Activated naive CD4-positive, alpha-beta T cell (primary cell): ENCODE results near the gene CDAN1.
"Not testable (repeated sequence)": the region's sequence is repeated elsewhere in the genome, so short reads cannot be mapped to it uniquely, and the experiment has no call there.

ENCODE experiments used
- DNase-seq, 4 experiments: peaks; one replicate each; lab custom pipeline; 2025; lab: John Stamatoyannopoulos, UW

CDAN1 gene, protein sequence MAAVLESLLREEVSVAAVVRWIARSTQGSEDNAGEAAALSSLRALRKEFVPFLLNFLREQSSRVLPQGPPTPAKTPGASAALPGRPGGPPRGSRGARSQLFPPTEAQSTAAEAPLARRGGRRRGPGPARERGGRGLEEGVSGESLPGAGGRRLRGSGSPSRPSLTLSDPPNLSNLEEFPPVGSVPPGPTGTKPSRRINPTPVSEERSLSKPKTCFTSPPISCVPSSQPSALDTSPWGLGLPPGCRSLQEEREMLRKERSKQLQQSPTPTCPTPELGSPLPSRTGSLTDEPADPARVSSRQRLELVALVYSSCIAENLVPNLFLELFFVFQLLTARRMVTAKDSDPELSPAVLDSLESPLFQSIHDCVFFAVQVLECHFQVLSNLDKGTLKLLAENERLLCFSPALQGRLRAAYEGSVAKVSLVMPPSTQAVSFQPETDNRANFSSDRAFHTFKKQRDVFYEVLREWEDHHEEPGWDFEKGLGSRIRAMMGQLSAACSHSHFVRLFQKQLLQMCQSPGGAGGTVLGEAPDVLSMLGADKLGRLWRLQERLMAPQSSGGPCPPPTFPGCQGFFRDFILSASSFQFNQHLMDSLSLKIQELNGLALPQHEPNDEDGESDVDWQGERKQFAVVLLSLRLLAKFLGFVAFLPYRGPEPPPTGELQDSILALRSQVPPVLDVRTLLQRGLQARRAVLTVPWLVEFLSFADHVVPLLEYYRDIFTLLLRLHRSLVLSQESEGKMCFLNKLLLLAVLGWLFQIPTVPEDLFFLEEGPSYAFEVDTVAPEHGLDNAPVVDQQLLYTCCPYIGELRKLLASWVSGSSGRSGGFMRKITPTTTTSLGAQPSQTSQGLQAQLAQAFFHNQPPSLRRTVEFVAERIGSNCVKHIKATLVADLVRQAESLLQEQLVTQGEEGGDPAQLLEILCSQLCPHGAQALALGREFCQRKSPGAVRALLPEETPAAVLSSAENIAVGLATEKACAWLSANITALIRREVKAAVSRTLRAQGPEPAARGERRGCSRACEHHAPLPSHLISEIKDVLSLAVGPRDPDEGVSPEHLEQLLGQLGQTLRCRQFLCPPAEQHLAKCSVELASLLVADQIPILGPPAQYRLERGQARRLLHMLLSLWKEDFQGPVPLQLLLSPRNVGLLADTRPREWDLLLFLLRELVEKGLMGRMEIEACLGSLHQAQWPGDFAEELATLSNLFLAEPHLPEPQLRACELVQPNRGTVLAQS

DNA sequence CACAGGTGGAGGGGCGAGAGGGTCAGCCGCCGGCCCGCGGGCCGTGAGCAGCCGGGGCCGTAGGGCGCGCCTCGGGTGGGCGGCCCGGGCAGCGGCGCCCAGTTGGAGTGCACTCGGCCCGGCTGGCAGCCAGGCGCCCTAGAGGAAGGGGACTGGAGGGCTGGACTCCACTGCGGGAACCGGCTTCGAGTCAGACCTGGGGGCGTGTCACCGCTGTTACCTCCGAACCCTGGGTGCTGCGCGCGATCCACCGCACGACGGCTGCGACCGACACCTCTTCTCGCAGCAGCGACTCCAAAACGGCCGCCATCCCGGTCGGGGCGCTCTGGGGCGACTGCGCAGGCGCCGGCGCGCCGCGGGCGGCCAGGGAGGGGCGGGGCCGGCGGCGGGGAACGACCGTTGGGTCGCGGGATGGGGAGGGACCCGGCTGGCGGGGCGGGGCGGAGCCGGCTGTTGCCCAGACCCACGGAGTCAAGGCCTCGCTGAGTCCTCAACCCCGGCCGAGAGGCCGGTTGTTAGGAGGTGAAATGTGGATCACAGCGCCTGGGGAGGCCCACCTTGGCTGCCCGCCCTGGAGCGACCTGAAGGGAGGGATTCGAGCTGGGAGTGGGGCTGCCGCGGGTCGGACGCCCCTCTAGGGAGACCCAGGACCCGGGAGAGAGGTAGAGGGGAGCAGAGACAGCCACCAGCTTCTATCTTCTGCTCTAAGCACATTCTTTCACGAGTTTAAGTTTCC is at the start of gene CDAN1:
Gene CDAN1, minus strand, starts transcription at position 336 of the 736 bp plus-strand sequence. Its CDS starts 26 bp downstream, at position 310.
- peak; percentile 81 to 94 (median 84) for DNase-seq

DNA sequence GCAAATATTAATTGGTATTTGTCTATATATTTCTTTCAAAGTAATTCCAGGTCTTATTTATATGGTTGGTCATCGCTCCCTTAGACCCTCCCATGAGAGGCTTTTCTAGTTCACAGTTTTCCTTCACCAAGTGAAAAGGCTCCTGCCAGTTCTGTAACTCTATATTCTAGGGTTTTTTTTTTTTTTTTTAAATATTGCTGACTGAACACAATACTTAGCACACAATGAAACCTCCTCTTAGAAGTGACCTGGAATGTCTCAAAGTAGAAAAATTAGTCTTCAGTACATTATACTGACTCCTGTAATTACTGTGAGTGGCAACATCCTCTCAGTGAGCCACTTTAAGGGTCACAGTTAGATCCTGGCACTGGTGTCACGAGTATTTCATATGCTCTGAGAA is 48.6 kb upstream of the CDAN1 start:
- DNase-seq, result no peak

DNA sequence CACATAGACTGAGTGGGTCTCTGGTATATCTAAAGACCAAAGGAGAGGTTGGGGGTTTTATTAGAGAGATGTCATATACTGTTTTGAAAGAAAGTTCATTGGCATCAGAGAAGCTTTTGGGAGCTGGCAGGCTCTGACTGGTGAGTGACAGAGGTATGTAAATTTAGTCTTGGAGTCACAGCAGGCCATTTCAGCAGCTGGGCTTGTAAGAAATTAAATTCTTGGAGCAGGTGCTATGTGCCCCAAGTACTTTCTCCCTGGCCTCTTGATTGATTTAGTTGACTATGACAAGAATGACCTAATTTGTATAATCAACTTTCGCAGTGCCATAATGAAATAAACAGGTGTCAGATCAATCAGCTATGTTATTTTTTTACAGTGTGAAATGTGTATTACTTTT is 47.8 kb upstream of the CDAN1 start:
- DNase-seq, result no peak

DNA sequence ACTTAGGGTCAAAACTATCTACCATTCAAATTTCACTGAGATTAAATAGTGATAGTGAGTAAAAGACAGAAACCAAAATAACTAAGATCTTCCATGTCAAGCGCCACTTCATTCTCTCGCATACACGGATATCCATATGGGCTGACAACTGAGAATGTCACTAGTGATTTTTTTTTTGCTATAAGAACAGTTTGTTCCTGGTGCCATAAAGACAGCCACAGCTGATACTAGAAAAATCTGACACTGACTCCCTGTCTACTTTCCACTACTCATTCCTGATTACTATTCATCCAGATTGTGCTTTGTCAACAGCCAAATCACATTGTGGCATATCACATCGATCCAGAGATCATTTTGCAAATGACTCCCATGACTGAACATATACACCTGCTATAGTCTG is 45.8 kb upstream of the CDAN1 start:
- DNase-seq, result no peak

DNA sequence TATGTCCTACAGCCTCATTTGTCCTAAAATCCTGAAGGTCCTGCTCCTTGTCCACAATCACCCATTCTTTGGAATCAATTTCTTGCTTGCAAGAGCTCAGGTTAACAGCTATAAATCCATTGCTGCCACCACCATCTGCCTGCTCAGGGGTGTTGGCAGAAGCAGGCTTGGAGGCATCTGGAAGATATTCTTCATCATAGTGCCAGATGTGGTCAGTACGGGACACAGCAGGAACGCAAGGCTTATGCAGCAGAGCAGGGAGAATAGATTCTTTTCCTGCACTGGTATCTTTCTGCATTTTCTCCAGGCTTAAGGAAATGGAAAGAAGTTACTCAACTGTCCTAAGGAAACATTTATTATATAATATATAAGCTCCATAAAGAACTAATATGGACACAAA is 38.5 kb upstream of the CDAN1 start:
- no peak for DNase-seq

DNA sequence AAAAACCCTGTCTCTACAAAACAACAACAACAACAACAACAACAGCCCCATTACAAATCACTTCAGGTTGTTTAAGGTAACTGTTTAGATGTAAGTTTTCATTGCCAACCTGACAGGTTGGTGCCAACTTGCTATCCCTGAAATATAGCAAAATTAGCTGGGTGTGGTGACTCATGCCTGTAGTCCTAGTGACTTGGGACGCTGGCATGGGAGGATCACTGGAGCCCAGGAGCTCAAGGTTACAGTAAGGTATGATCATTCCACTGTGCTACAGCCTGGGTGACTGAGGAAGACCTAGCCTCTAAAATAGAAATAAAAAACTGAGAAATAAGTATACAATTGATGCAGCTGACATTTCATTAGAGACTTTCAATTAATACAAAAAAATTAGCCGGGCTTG is 36.0 kb upstream of the CDAN1 start:
- no peak for DNase-seq

DNA sequence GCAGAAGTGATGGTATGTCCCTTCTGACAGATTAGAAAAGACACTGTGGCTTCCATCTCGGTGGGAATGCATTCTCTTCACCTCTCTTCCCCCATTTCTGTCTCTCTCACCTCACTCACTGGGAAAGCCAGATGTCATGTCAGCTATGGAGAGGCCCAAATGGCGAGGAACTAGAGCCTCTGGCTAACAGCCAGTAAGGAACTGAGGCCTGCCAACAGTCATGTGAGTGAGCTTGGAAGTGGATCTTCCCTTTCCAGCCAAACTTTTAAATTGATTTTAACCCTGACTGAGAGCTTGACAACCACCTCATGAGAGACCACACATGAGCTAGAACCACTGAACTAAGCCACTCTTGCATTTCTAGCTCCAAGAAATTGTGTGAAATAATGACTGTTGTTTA is 35.2 kb upstream of the CDAN1 start:
- no peak for DNase-seq

DNA sequence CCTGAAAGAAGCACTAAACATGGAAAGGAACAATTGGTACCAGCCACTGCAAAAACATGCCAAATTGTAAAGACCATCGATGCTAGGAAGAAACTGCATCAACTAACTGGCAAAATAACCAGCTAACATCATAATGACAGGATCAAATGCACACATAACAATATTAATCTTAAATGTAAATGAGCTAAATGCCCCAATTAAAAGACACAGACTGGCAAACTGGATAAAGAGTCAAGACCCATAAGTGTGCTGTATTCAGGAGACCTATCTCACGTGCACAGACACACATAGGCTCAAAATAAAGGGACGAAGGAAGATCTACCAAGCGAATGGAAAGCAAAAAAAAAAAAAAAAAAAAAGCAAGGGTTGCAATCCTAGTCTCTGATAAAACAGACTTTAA is 29.2 kb upstream of the CDAN1 start:
- not testable (repeated sequence) for DNase-seq

DNA sequence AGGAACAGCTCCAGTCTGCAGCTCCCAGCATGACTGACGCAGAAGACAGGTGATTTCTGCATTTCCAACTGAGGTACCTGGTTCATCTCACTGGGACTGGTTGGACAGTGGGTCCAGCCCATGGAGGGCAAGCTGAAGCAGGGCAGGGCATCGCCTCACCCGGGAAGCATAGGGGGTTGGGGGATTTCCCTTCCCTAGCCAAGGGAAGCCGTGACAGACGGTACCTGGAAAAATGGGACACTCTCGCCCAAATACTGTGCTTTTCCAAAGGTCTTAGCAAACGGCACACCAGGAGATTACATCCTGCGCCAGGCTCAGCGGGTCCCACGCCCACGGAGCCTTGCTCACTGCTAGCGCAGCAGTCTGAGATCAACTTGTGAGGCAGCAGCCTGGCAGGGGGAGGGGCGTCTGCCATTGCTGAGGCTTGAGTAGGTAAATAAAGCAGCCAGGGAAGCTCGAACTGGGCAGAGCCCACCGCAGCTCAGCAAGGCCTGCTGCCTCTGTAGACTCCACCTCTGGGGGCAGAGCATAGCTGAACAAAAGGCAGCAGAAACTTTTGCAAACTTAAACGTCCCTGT is 27.3 kb upstream of the CDAN1 start:
- not testable (repeated sequence) for DNase-seq

DNA sequence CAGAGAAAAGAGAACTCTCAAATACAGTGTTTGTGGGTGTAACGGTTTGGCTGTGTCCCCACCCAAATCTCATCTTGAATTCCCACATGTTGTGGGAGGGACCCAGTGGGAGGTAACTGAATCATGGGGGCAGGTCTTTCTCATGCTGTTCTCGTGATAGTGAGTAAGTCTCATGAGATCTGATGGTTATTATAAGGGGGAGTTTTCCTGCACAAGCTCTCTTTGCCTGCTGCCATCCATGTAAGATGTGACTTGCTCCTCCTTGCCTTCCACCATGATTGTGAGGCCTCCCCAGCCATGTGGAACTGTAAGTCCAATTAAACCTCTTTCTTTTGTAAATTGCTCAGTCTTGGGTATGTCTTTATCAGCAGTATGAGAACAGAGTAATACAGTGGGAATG is 24.9 kb upstream of the CDAN1 start:
- not testable (repeated sequence) for DNase-seq

DNA sequence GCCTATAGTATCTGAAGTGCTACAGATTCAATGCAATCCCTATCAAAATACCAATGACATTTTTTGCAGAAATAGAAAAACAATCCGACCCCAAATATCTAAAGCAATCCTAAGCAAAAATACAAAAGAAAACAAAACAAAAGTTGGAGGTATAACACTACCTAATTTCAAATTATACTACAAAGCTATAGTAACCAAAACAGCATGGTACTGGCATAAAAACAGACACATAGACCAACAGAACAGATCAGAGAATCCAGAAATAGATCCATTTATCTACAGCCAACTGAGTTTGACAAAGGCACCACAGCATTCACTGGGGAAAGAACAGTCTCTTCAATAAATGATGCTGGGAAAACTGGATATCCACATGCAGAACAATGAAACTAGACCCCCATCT is 23.8 kb upstream of the CDAN1 start:
- DNase-seq, result no peak

DNA sequence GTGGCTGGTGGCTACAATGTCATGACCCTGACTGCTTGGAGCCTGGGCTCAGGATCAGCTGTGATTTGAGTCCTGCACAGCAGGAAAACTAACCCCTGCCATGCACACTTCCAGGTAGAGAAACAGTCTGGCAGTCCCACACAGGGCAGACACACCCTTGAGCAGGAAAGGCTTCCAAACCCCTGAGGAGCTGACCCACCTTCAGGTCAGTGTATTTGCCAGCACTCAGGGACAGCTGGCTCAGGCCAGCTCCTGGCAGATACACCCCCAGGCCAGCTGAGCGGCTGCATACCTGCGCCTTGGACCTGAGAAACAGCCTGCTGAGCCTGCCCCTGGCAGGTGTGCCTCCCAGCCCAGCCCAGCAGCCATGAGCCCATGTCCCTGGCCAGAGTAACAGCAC is 22.2 kb upstream of the CDAN1 start:
- DNase-seq, result no peak

DNA sequence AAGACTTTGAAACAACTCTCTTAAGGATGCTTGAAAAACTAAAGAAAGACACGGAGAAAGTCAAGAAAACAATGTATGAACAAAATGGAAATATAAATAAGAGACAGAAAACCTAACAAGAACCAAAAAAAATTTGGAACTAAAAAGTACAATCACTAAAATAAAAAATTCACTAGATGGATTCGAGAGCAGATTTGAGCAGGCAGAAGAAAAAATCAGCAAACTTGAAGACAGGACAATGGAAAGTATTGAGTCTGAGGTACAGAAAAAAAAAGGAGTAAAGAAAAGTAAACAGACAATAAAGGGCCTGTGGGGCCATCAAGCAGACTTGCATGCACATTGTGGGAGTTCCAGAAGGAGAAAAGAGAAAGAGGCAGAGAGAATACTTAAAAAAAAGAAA is 13.4 kb upstream of the CDAN1 start:
- no peak for DNase-seq

DNA sequence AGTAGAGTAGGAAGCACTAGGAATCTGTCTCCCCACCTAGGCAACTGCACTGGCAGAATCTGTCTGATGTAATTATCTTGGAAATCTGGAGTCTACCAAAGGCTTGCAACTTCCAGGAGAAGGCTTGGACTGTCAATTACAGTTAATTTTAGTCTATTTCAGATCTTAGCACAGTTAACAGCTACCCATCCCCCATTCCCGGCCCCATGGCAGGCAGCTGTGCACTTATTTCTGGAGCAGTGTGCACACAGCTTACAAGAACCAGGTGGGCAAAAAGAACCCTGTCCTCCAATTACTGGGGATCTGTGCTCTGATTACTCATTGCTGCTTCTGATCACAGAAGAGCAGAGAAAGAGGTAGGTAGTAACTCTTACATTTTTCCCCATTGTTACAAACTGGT is 12.3 kb upstream of the CDAN1 start:
- DNase-seq, result no peak

DNA sequence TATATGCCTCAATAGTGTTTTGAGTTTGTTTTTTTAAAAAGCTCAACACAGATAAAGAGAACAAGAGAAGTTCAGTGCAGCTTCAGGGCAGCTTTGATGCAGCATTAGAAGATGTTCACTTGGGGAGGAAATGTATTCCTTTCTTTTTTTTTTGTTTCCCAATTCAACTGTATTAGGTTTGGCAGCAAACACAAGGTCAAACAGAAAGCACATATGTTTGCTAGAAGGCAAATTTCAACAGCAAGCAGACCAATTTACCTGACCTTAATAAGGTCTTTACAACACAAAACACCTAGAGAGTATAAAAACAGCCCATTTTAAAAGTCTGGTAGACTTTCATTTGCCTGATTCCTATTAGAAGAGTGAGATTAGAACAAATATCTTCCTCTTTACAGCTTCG is 7.3 kb upstream of the CDAN1 start:
- no peak for DNase-seq

DNA sequence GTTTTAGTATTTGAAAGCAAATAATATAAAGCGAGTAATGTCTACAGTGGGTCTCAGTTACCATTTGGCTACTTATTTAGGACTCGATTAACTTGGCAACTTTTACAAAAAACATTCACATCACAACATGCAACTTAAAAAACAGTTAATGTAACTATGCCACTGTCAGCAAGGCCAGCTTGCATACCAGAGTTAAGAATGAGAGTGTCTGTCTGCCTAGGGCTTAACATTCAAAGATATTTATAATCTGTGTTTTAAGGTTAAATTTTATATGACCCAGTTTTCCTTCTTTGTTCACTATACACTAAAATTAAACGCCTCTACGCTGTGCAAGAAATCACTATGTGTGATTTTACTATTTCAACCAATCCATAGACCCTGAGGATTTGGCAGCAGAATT is 5.2 kb upstream of the CDAN1 start:
- DNase-seq, result no peak

DNA sequence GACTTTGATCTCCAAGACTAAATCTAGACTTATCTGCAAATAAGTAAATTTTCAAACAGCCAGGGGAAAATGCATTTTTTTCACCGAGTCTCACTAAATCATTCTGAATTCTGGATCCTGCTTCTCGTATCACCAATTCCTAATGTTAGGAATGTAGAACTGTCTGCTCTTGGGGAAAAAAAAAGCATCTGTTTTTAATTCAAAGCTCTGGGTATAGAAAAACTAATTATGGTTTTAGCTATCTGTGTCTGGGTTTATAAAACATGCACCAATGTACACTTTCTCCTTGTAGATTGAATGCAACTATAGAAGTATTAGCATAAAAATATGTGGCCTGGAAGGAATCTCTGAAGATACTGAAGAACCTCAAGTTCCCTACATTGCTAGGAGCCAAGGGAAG is 4.8 kb upstream of the CDAN1 start:
- no peak for DNase-seq

DNA sequence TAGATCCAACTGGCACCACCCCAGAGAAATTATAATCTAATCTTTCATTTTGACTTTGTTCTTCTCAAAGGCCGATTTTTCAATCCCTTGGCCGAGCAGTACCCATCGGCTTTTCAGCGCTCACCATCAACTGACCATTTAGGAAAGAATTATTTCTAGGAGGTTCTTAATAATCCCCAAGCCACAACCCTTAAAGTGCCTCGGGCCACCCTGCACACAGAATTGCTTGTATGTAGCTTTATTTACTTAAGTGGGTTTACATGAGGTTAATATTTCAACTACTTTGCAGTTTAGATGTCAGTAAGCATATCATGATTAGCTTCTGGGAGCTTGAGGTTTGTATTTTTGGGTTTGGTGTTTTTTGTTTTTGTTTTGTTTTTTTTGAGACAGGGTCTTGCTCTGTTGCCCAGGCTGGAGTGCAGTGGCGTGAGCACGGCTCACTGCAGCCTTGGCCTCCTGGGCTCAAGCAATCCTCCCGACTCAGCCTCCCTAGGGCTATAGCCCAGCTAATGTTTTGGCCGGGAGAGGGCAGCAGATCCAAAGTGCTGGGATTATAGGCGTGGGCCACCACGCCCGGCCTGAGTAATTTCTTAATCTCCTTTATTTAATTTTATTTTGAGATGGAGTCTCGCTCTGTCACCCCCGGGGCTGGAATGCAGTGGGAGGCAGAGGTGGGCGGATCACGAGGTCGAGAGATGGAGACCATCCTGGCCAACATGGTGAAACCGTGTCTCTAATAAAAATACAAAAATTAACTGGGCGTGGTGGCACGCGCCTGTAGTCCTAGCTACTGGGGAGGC is 801 bp upstream of the CDAN1 start:
- DNase-seq, result no peak

DNA sequence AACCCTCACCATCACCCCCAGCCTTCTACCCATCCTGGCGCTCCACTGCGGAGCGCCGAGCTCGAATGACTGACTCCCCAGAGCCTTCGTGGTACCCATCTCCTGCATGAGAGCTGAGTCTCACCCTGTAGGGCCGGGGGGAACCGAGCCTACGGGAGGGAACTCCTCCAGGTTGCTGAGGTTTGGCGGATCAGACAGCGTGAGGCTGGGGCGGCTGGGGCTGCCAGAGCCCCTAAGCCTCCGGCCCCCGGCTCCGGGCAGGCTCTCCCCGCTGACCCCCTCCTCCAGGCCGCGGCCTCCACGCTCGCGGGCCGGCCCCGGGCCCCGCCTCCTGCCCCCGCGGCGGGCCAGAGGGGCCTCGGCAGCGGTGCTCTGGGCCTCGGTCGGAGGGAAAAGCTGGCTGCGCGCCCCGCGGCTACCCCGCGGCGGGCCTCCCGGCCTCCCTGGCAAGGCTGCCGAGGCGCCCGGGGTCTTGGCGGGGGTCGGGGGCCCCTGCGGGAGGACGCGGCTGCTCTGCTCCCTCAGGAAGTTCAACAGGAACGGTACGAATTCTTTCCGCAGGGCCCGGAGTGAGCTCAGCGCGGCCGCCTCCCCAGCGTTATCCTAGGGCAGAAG is 643 bp downstream of the CDAN1 start:
- peak in 1 of 4 experiments; percentile 30 for DNase-seq
